Lower lobe of right lung (tissue), 2 donors: ENCODE data around the gene GAGE12H. TPM values are rescaled to one million over a fixed set of nuclear protein-coding genes. Genes with fewer than 3 reads are reported as not detected.
"Not testable (repeated sequence)": the region's sequence is repeated elsewhere in the genome, so short reads cannot be mapped to it uniquely, and the experiment has no call there.

ENCODE experiments used
- ATAC-seq, 2 donors: fragments of 200-7000 bp; cut with Tn5 transposase; one replicate each; pipeline ENCODE4 v1.9.1; 2020 to 2022; ENCODE audit warnings: mild to moderate bottlenecking in 2 of 2, moderate library complexity in 2 of 2
- DNase-seq: peaks from one replicate; pipeline ENCODE4 v3.0.0-alpha.2; 2020
- H3K27ac ChIP-seq: fragments of 200-600 bp; one replicate; pipeline ENCODE4 v1.8.0; 2022
- H3K27me3 ChIP-seq: fragments of 200-600 bp; one replicate; pipeline ENCODE4 v1.8.0; 2022; ENCODE audit warnings: low read depth
- H3K36me3 ChIP-seq: fragments of 200-600 bp; one replicate; pipeline ENCODE4 v1.8.0; 2022; ENCODE audit warnings: mild to moderate bottlenecking
- H3K4me1 ChIP-seq: fragments of 200-600 bp; one replicate; pipeline ENCODE4 v1.8.0; 2022
- H3K4me3 ChIP-seq: fragments of 200-600 bp; one replicate; pipeline ENCODE4 v1.8.0; 2022; ENCODE audit warnings: mild to moderate bottlenecking
- H3K9me3 ChIP-seq: fragments of 200-600 bp; one replicate; pipeline ENCODE4 v1.8.0; 2022
- intact Hi-C: fragments of 100-400 bp; cut with DNase I; formaldehyde crosslinking; loops from one replicate; pipeline ENCODE4 v1.11.0; 2022
- long read RNA-seq: library from polyadenylated mRNA; unstranded; transcript quantifications from one replicate; pipeline ENCODE4 v2.0.0, GENCODE V29; 2021
- total RNA-seq: library from RNA; stranded (reverse); fragmentation: NEBNext Ultra II Directional; extraction: Animal tissue kit (Norgen Biotek cat#: 25700); gene quantifications from one replicate; pipeline ENCODE4 v1.2.1, GENCODE V29; 2021
- donor health status: DM: no; HTN: yes; CAD: no; lungs with severe emphysema.

The GAGE12H gene, protein sequence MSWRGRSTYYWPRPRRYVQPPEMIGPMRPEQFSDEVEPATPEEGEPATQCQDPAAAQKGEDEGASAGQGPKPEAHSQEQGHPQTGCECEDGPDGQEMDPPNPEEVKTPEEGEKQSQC
- not detected for total RNA-seq
- long read RNA-seq, result 0 reads

DNA sequence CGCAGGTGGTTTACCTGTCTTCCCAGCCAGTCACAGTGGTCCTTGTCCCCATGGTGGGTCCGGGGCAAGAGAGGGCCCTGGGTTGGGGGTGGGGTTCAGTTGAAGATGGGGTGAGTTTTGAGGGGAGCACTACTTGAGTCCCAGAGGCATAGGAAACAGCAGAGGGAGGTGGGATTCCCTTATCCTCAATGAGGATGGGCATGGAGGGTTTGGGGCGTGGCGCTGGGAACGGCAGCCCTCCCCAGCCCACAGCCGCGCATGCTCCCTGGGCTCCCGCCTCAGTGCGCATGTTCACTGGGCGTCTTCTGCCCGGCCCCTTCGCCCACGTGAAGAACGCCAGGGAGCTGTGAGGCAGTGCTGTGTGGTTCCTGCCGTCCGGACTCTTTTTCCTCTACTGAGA, at the start of gene GAGE12H:
Gene GAGE12H (plus strand): TSS at position 301 of the 400 bp plus-strand sequence. CDS start 1,155 bp downstream, outside the sequence.
- H3K9me3 ChIP-seq, DNase-seq, H3K27ac ChIP-seq, H3K27me3 ChIP-seq, H3K36me3 ChIP-seq, intact Hi-C loops, H3K4me3 ChIP-seq, ATAC-seq, H3K4me1 ChIP-seq: not testable (repeated sequence)

DNA sequence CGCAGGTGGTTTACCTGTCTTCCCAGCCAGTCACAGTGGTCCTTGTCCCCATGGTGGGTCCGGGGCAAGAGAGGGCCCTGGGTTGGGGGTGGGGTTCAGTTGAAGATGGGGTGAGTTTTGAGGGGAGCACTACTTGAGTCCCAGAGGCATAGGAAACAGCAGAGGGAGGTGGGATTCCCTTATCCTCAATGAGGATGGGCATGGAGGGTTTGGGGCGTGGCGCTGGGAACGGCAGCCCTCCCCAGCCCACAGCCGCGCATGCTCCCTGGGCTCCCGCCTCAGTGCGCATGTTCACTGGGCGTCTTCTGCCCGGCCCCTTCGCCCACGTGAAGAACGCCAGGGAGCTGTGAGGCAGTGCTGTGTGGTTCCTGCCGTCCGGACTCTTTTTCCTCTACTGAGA, 47.9 kb upstream of the GAGE12H start, which contains the start of gene GAGE12C:
Gene GAGE12C (plus strand): TSS at position 301 of the 400 bp plus-strand sequence. CDS start 1,155 bp downstream, outside the sequence.
- H3K9me3 ChIP-seq, H3K27ac ChIP-seq, H3K36me3 ChIP-seq, H3K4me1 ChIP-seq, H3K4me3 ChIP-seq, intact Hi-C loops, ATAC-seq, DNase-seq, H3K27me3 ChIP-seq: not testable (repeated sequence)

DNA sequence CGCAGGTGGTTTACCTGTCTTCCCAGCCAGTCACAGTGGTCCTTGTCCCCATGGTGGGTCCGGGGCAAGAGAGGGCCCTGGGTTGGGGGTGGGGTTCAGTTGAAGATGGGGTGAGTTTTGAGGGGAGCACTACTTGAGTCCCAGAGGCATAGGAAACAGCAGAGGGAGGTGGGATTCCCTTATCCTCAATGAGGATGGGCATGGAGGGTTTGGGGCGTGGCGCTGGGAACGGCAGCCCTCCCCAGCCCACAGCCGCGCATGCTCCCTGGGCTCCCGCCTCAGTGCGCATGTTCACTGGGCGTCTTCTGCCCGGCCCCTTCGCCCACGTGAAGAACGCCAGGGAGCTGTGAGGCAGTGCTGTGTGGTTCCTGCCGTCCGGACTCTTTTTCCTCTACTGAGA, 38.3 kb upstream of the GAGE12H start, which contains the start of gene GAGE12D:
Gene GAGE12D (plus strand): TSS at position 301 of the 400 bp plus-strand sequence. CDS start 1,155 bp downstream, outside the sequence.
- H3K27me3 ChIP-seq, H3K9me3 ChIP-seq, H3K36me3 ChIP-seq, ATAC-seq, intact Hi-C loops, H3K4me1 ChIP-seq, H3K4me3 ChIP-seq, DNase-seq, H3K27ac ChIP-seq: not testable (repeated sequence)

DNA sequence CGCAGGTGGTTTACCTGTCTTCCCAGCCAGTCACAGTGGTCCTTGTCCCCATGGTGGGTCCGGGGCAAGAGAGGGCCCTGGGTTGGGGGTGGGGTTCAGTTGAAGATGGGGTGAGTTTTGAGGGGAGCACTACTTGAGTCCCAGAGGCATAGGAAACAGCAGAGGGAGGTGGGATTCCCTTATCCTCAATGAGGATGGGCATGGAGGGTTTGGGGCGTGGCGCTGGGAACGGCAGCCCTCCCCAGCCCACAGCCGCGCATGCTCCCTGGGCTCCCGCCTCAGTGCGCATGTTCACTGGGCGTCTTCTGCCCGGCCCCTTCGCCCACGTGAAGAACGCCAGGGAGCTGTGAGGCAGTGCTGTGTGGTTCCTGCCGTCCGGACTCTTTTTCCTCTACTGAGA, 28.8 kb upstream of the GAGE12H start, which contains the start of gene GAGE12E:
Gene GAGE12E (plus strand): TSS at position 301 of the 400 bp plus-strand sequence. CDS start 1,155 bp downstream, outside the sequence.
- H3K4me1 ChIP-seq, H3K4me3 ChIP-seq, H3K36me3 ChIP-seq, H3K27ac ChIP-seq, DNase-seq, H3K9me3 ChIP-seq, ATAC-seq, intact Hi-C loops, H3K27me3 ChIP-seq: not testable (repeated sequence)

DNA sequence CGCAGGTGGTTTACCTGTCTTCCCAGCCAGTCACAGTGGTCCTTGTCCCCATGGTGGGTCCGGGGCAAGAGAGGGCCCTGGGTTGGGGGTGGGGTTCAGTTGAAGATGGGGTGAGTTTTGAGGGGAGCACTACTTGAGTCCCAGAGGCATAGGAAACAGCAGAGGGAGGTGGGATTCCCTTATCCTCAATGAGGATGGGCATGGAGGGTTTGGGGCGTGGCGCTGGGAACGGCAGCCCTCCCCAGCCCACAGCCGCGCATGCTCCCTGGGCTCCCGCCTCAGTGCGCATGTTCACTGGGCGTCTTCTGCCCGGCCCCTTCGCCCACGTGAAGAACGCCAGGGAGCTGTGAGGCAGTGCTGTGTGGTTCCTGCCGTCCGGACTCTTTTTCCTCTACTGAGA, 19.2 kb upstream of the GAGE12H start, which contains the start of gene GAGE12F:
Gene GAGE12F (plus strand): TSS at position 301 of the 400 bp plus-strand sequence. CDS start 1,155 bp downstream, outside the sequence.
- intact Hi-C loops, H3K4me1 ChIP-seq, H3K27ac ChIP-seq, DNase-seq, H3K4me3 ChIP-seq, ATAC-seq, H3K36me3 ChIP-seq, H3K9me3 ChIP-seq, H3K27me3 ChIP-seq: not testable (repeated sequence)

DNA sequence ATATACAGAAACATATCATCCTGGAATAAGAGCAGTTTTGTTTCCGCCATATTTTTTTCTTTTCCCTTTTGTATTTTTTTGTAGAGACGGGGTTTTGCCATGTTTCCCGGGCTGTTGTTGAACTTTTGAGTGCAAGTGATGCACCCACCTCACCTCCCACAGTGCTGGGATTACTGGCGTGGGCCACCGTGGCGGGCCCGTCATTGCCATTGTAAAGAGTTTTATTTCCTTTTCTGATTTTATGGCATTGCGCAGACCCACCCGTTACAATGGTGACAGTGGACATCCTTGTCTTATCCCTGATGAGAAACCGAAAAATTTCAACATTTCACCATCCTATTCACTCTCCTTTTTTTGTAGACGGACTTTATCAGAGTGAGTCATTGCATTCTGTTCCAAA, 11.0 kb upstream of the GAGE12H start:
- H3K4me3 ChIP-seq, ATAC-seq, H3K27me3 ChIP-seq, intact Hi-C loops, H3K9me3 ChIP-seq, H3K27ac ChIP-seq, H3K36me3 ChIP-seq, H3K4me1 ChIP-seq: not testable (repeated sequence)
- DNase-seq, result peak; percentile 35

DNA sequence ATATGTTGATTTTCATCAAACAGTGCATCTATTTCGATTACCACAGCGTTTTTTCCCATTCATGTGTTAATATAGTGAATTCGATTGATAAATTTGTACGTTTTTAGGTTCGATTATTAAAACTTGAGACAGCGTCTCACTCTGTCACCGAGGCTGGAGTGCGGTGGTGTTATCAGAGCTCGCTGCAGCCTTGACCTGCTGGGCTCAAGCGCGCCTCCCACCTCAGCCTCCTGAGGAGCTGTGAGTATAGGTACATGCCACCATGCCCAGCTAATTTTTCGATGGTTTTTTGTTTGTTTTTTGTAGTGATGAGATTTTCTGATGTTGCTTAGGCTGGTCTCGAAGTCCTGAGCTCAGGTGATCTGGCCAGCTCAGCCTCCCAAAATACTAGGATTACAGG, 10.6 kb upstream of the GAGE12H start:
- H3K4me1 ChIP-seq, H3K27me3 ChIP-seq: not testable (repeated sequence)

DNA sequence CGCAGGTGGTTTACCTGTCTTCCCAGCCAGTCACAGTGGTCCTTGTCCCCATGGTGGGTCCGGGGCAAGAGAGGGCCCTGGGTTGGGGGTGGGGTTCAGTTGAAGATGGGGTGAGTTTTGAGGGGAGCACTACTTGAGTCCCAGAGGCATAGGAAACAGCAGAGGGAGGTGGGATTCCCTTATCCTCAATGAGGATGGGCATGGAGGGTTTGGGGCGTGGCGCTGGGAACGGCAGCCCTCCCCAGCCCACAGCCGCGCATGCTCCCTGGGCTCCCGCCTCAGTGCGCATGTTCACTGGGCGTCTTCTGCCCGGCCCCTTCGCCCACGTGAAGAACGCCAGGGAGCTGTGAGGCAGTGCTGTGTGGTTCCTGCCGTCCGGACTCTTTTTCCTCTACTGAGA, 9.6 kb upstream of the GAGE12H start, which contains the start of gene GAGE12G:
Gene GAGE12G (plus strand): TSS at position 301 of the 400 bp plus-strand sequence. CDS start 1,155 bp downstream, outside the sequence.
- DNase-seq, intact Hi-C loops, H3K27me3 ChIP-seq, ATAC-seq, H3K4me1 ChIP-seq, H3K4me3 ChIP-seq, H3K36me3 ChIP-seq, H3K27ac ChIP-seq, H3K9me3 ChIP-seq: not testable (repeated sequence)

More for the DNA sequence above, 10.6 kb upstream of the GAGE12H start:
- ATAC-seq, H3K4me3 ChIP-seq, H3K9me3 ChIP-seq, DNase-seq, intact Hi-C loops, H3K36me3 ChIP-seq, H3K27ac ChIP-seq: not testable (repeated sequence)

DNA sequence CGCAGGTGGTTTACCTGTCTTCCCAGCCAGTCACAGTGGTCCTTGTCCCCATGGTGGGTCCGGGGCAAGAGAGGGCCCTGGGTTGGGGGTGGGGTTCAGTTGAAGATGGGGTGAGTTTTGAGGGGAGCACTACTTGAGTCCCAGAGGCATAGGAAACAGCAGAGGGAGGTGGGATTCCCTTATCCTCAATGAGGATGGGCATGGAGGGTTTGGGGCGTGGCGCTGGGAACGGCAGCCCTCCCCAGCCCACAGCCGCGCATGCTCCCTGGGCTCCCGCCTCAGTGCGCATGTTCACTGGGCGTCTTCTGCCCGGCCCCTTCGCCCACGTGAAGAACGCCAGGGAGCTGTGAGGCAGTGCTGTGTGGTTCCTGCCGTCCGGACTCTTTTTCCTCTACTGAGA, 9.4 kb downstream of the GAGE12H start, which contains the start of gene GAGE2A:
Gene GAGE2A (plus strand): TSS at position 301 of the 400 bp plus-strand sequence. CDS start 1,155 bp downstream, outside the sequence.
- DNase-seq, H3K27ac ChIP-seq, intact Hi-C loops, H3K27me3 ChIP-seq, ATAC-seq, H3K4me3 ChIP-seq, H3K36me3 ChIP-seq, H3K9me3 ChIP-seq, H3K4me1 ChIP-seq: not testable (repeated sequence)

DNA sequence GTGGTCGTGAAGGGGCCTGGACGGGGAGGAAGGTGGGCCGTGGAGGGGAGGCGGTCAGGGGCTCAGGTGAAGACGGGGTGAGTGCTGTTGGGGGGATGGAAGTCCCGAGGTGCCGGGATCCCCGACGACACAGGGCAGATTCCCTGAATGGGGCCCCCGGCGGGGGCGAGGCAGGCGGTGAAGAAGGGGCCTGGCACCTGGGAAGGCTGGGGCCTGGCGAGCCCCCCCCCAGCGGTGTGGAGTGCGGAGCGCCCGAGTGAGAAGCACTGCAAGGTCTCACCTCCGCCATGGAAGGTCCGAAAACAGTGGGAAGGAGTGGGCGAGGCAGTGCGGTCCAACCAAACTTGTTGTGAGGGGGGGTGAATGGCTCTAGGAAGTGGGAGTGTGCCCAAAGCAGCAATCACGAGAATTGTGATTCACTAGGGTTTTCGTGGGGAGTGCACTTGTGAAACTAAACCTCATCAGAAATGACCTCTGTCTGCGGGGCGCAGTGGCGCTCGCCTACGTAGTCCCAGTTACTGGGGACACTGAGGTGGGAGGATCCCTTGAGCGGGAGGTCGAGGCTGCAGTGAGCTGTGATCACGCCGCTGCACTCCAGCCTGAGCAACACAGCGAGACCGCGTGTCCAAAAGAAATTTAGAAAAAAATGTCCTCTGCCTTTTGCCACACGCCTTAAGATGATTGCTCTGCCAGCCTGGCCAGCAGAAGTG, 10.2 kb downstream of the GAGE12H start:
- ATAC-seq, H3K4me1 ChIP-seq, H3K4me3 ChIP-seq, H3K27ac ChIP-seq, H3K36me3 ChIP-seq, intact Hi-C loops, H3K27me3 ChIP-seq, H3K9me3 ChIP-seq: not testable (repeated sequence)
- DNase-seq, result peak; percentile 37

DNA sequence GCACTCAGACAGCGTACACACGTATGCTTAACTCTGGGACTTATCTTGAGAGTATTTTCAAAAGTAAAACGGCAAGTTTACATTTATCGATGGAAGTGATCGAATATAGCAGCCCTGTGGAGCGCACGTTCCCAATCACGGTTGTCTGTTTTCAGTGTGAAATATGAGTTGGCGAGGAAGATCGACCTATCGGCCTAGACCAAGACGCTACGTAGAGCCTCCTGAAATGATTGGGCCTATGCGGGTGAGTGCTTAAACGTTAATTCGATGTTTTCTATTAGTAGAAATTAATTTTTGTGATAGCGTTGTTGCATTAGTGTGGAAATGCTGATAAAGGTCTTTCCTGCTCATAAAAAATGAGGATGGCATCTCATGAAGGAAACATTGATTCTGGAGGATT, 10.7 kb downstream of the GAGE12H start:
- H3K27me3 ChIP-seq, H3K9me3 ChIP-seq, DNase-seq, H3K4me3 ChIP-seq, H3K36me3 ChIP-seq, intact Hi-C loops, H3K4me1 ChIP-seq, ATAC-seq, H3K27ac ChIP-seq: not testable (repeated sequence)

DNA sequence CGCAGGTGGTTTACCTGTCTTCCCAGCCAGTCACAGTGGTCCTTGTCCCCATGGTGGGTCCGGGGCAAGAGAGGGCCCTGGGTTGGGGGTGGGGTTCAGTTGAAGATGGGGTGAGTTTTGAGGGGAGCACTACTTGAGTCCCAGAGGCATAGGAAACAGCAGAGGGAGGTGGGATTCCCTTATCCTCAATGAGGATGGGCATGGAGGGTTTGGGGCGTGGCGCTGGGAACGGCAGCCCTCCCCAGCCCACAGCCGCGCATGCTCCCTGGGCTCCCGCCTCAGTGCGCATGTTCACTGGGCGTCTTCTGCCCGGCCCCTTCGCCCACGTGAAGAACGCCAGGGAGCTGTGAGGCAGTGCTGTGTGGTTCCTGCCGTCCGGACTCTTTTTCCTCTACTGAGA, 19.0 kb downstream of the GAGE12H start, which contains the start of gene GAGE1:
Gene GAGE1 (plus strand): TSS at position 301 of the 400 bp plus-strand sequence. CDS start 1,155 bp downstream, outside the sequence.
- ATAC-seq, intact Hi-C loops, H3K36me3 ChIP-seq: not testable (repeated sequence)

More for the DNA sequence above, 19.0 kb downstream of the GAGE12H start, which contains the start of gene GAGE1:
- DNase-seq, H3K4me1 ChIP-seq, H3K9me3 ChIP-seq, H3K27me3 ChIP-seq, H3K4me3 ChIP-seq, H3K27ac ChIP-seq: not testable (repeated sequence)
